ENCODE results near the gene WBP1. TPM values are rescaled to one million over a fixed set of nuclear protein-coding genes. Genes with fewer than 3 reads are reported as not detected.
A peak's percentile ranks its signal among the peaks of the same experiment; 100 is the strongest.

Gene WBP1
- total and polyA plus RNA-seq, 4 donors: 39.5 to 65.0 (median 56.3) TPM

DNA sequence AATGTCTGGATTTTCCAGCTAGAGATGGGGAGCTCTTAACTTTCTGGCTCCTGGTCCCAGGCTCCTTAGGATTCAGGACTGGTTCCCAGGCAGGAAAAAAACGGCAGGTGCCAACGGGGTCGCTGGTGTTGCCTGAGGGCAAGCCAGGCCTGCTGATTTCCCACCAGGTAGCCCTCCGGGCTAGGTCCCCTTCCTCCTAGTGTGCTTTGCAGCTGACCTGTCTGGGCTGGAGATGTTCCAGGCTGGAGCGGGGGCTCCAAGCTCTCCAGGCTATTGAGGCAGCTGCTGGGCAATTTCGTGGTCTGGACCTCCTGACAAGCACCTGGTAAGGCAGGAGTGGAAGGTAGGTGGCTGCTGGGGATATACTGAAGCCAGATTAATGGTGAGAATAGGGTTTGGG, 16.2 kb downstream of the WBP1 start:
- H3K9ac ChIP-seq (ENCODE audit: insufficient read depth in 1 of 2, low read length in 2 of 2): no peak overlapping the region
- no peak overlapping the region for H3K27ac ChIP-seq (ENCODE audit: low read depth in 1 of 2, low read length in 1 of 2)
- DNase-seq (no peak), ATAC-seq (ENCODE audit: insufficient read depth, low FRiP score) (no peak)
- H3K9me3 ChIP-seq (ENCODE audit: control insufficient read depth in 4 of 4, insufficient read depth in 3 of 4, low read length in 3 of 4): no peaks in the 10 kb centered on the region
- H3K36me3 ChIP-seq (ENCODE audit: control insufficient read depth in 4 of 4, insufficient read depth in 4 of 4, low read length in 4 of 4): peaks cover 6 to 24% (median 10%) of the 10 kb centered on the region in 4 donors
- 95 to 96% methylated on average over 6 of the region's 6 CpGs for WGBS, 2 donors
- no peaks in the 10 kb centered on the region for H3K27me3 ChIP-seq (ENCODE audit: control insufficient read depth in 3 of 3, insufficient read depth in 3 of 3, low read length in 2 of 3)
- TF ChIP-seq, protein P1, sequence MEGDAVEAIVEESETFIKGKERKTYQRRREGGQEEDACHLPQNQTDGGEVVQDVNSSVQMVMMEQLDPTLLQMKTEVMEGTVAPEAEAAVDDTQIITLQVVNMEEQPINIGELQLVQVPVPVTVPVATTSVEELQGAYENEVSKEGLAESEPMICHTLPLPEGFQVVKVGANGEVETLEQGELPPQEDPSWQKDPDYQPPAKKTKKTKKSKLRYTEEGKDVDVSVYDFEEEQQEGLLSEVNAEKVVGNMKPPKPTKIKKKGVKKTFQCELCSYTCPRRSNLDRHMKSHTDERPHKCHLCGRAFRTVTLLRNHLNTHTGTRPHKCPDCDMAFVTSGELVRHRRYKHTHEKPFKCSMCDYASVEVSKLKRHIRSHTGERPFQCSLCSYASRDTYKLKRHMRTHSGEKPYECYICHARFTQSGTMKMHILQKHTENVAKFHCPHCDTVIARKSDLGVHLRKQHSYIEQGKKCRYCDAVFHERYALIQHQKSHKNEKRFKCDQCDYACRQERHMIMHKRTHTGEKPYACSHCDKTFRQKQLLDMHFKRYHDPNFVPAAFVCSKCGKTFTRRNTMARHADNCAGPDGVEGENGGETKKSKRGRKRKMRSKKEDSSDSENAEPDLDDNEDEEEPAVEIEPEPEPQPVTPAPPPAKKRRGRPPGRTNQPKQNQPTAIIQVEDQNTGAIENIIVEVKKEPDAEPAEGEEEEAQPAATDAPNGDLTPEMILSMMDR (IDR thresholded peaks at IDR 0.05; ENCODE audit: control extremely low read depth, extremely low read depth): no peak
- peaks cover 3 to 15% (median 9%) of the 10 kb centered on the region in 5 donors for H3K4me1 ChIP-seq (ENCODE audit: control insufficient read depth in 5 of 5, insufficient read depth in 5 of 5, low read length in 5 of 5)
- H3K4me3 ChIP-seq: no peak overlapping the region

DNA sequence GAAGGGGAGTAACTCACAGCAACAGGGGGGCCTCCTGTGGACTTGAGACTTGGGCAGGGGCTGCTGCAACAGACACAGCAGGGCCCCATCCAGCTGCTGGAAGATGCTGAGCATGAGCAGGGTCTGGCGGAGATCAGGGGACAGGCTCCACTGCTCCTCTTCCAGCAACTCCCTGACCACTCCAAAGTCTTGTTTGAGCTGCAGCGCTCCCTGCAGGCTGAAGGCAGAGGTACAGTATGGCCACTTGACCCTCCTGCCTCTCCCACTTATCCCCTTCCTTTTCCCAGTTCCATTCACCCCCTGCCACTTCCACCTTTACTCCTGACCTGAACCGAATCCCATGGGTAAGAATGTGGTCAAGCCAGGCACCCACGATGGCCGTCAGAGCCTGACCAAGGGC, 16.7 kb downstream of the WBP1 start:
- Histone ChIP-seq H3K27me3 (ENCODE audit: control insufficient read depth in 3 of 3, insufficient read depth in 3 of 3, low read length in 2 of 3) (no peaks in the 10 kb centered on the region), H3K4me3 (no peak overlapping the region), H3K9me3 (ENCODE audit: control insufficient read depth in 4 of 4, insufficient read depth in 3 of 4, low read length in 3 of 4) (no peaks in the 10 kb centered on the region), H3K9ac (ENCODE audit: insufficient read depth in 1 of 2, low read length in 2 of 2) (no peak overlapping the region), H3K4me1 (ENCODE audit: control insufficient read depth in 5 of 5, insufficient read depth in 5 of 5, low read length in 5 of 5) (peaks cover 3 to 15% (median 9%) of the 10 kb centered on the region in 5 donors), H3K36me3 (ENCODE audit: control insufficient read depth in 4 of 4, insufficient read depth in 4 of 4, low read length in 4 of 4) (peaks cover 7 to 25% (median 10%) of the 10 kb centered on the region in 4 donors), H3K27ac (ENCODE audit: low read depth in 1 of 2, low read length in 1 of 2) (no peak overlapping the region)
- DNase-seq (no peak), ATAC-seq (ENCODE audit: insufficient read depth, low FRiP score) (no peak)
- TF ChIP-seq, protein P1 (IDR thresholded peaks at IDR 0.05; ENCODE audit: control extremely low read depth, extremely low read depth): no peak
- 86 to 94% methylated on average over 5 of the region's 5 CpGs for WGBS, 2 donors

DNA sequence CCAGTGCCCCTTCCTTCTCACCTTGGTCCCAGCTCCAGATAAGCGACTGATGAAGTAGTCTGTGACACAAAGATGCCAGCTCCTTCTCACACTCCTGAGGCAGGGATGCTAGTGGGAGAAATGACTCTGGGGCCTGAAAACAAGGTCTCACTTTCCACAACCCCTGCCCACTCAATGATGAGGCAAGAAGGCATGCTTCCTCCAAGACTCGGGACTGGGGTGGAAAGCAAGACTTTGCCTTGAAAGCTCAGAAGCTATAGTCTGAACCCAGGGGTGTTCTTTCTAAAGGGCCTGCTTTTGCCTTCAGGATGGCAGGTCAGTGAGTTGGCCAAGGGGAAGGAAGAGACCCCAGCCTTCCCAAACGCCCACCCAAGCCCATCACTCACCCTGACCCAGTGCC, 23.2 kb downstream of the WBP1 start:
- ATAC-seq (ENCODE audit: insufficient read depth, low FRiP score) (no peak), DNase-seq (no peak)
- Histone ChIP-seq H3K9ac (ENCODE audit: insufficient read depth in 1 of 2, low read length in 2 of 2) (peak overlapping the region; percentile 29 to 68), H3K4me1 (ENCODE audit: control insufficient read depth in 5 of 5, insufficient read depth in 5 of 5, low read length in 5 of 5) (peaks cover 3 to 19% (median 8%) of the 10 kb centered on the region in 5 donors), H3K27ac (ENCODE audit: low read depth in 1 of 2, low read length in 1 of 2) (peak overlapping the region in 1 of 2 donors; percentile 90), H3K36me3 (ENCODE audit: control insufficient read depth in 4 of 4, insufficient read depth in 4 of 4, low read length in 4 of 4) (peaks cover 0 to 33% (median 8%) of the 10 kb centered on the region in 4 donors), H3K4me3 (peak overlapping the region; percentile 86), H3K9me3 (ENCODE audit: control insufficient read depth in 4 of 4, insufficient read depth in 3 of 4, low read length in 3 of 4) (no peaks in the 10 kb centered on the region), H3K27me3 (ENCODE audit: control insufficient read depth in 3 of 3, insufficient read depth in 3 of 3, low read length in 2 of 3) (no peaks in the 10 kb centered on the region)
- TF ChIP-seq, protein P1 (IDR thresholded peaks at IDR 0.05; ENCODE audit: control extremely low read depth, extremely low read depth): no peak
- 50 to 60% methylated on average over 3 of the region's 3 CpGs for WGBS, 2 donors

Data from lung (tissue), 12 donors.